Mucosa of descending colon (tissue), 3 donors: ENCODE measurements around the gene PLA2R1. TPM values are rescaled to one million over a fixed set of nuclear protein-coding genes. Genes with fewer than 3 reads are reported as not detected.
A peak's percentile ranks its signal among the peaks of the same experiment; 100 is the strongest.
"Not testable (repeated sequence)": the region's sequence is repeated elsewhere in the genome, so short reads cannot be mapped to it uniquely, and the experiment has no call there.

Experiments used
- ATAC-seq: fragments of 200-7000 bp; cut with Tn5 transposase; one replicate; pipeline ENCODE4 v1.9.1; 2020; ENCODE audit warnings: mild to moderate bottlenecking, moderate library complexity
- DNase-seq, 3 donors: peaks; one replicate each; pipeline ENCODE4 v3.0.0-alpha.2; 2020
- H3K36me3 ChIP-seq: fragments of 200-600 bp; one replicate; pipeline ENCODE4 v1.8.0; 2021; ENCODE audit warnings: low read depth, mild to moderate bottlenecking
- H3K4me1 ChIP-seq: fragments of 200-600 bp; one replicate; pipeline ENCODE4 v1.8.0; 2021; ENCODE audit warnings: low read depth, mild to moderate bottlenecking
- H3K4me3 ChIP-seq: fragments of 200-600 bp; one replicate; pipeline ENCODE4 v1.8.0; 2021; ENCODE audit warnings: mild to moderate bottlenecking
- H3K9me3 ChIP-seq: fragments of 200-600 bp; one replicate; pipeline ENCODE4 v1.8.0; 2021; ENCODE audit warnings: mild to moderate bottlenecking
- CTCF ChIP-seq: fragments of 200-600 bp; IDR thresholded peaks from one replicate; pipeline ENCODE4 v1.8.0; 2022; ENCODE audit warnings: antibody characterized with exemption, mild to moderate bottlenecking
- intact Hi-C, 2 donors: fragments of 100-400 bp; cut with DNase I in 1 of 2; cut with micrococcal nuclease in 1 of 2; formaldehyde crosslinking; loops; one replicate each; pipeline versions ENCODE4 v1.11.0 to v1.11.1; 2022; cut with DNase I, micrococcal nuclease
- total RNA-seq, 3 donors: library from RNA; stranded (reverse); fragmentation: NEBNext Ultra II Directional in 2 of 3; extraction: Animal tissue kit (Norgen Biotek cat#: 25700) in 2 of 3; gene quantifications; one replicate each; pipeline versions ENCODE4 v1.2.1 to v1.2.4, GENCODE V29; 2021 to 2023
- donor health status: DM: no; HTN: no; CAD: no; lungs with moderate emphysema.
- donor health status: DM: no; HTN: no; CAD: no.
- donor health status: DM: no; HTN: yes; CAD: no.

The PLA2R1 gene
- total RNA-seq, 3 donors from 2014 or later: 8.0 to 19.1 (median 11.1) TPM

GRCh38 chr2:159982270-159982669, 80.1 kb downstream of the PLA2R1 start:
- intact Hi-C loops: no loop called here
- ATAC-seq: peak; percentile 38
- no peaks in the 10 kb centered on the region for H3K4me1 ChIP-seq
- H3K4me3 ChIP-seq: no peak overlapping the region
- TF ChIP-seq CTCF: no peak
- H3K36me3 ChIP-seq: no peaks in the 10 kb centered on the region
- DNase-seq: no peak
- H3K9me3 ChIP-seq: no peaks in the 10 kb centered on the region

DNA sequence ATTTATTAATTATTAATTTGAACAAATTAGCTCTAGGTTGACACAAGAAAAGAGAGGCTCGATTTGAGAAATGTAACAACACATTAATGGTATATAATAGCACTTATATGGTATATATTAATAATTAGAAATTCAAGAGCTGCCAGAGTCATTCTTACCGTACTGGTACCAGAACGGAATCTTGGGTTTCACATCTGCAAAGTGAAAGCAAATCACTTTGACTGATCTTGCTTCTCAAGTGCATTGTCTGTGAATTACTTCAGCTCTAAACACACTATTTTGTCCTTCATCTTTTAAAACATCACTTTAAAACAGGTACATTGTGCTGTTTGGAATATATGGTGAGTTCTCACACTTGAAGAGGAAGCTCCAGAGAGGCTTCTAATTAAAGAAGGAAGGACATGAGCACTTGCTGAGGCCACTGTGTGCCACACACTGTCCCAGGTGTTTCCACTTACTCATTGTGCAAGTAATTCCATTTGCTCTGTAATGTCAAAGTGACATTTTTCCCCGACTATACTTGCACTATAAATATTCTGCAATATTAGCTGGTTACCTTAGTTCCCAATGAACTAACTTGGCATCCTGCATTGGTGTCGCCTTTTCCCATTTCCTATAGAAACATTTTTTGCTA, 85.8 kb downstream of the PLA2R1 start:
- Histone ChIP-seq H3K36me3 (no peaks in the 10 kb centered on the region), H3K9me3 (no peaks in the 10 kb centered on the region), H3K4me1 (no peaks in the 10 kb centered on the region), H3K4me3 (no peak overlapping the region)
- ATAC-seq: no peak
- DNase-seq: no peak
- intact Hi-C loops: no loop called here
- no peak for TF ChIP-seq CTCF

DNA sequence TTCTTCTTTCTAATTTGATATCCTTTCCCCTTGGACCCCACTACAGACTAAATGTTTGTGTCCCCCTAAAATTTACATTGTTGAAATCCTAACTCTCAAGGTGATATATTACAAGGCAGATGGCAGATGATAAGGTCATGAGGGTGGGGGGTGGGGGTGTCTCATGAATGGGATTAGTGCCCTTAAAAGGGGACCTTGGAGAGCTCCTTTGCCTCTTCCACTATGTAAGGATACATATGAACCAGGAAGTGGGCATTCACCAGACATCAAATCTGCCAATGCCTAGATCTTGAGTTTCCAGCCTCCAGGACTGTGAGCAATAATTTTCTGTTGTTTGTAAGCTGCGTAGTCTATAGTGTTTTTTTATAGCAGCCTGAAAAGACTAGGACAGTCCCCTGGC, 89.1 kb downstream of the PLA2R1 start:
- TF ChIP-seq CTCF: no peak
- ATAC-seq: no peak
- intact Hi-C loops: no loop called here
- Histone ChIP-seq H3K36me3 (no peaks in the 10 kb centered on the region), H3K9me3 (no peaks in the 10 kb centered on the region), H3K4me3 (no peak overlapping the region), H3K4me1 (no peaks in the 10 kb centered on the region)
- DNase-seq: no peak

GRCh38 chr2:159971365-159972152, 90.9 kb downstream of the PLA2R1 start:
- DNase-seq (no peak), ATAC-seq (peak; percentile 27)
- no peak for TF ChIP-seq CTCF
- Histone ChIP-seq H3K36me3 (no peaks in the 10 kb centered on the region), H3K4me3 (no peak overlapping the region), H3K4me1 (no peaks in the 10 kb centered on the region), H3K9me3 (no peaks in the 10 kb centered on the region)
- intact Hi-C loops: no loop called here

- ATAC-seq, DNase-seq, H3K9me3 ChIP-seq, H3K36me3 ChIP-seq, H3K4me1 ChIP-seq, H3K4me3 ChIP-seq, intact Hi-C loops: not testable (repeated sequence)
Observed at GRCh38 chr2:159970548-159970947, 91.9 kb downstream of the PLA2R1 start.

GRCh38 chr2:159968279-159968900, 94.0 kb downstream of the PLA2R1 start:
- Histone ChIP-seq H3K4me1 (no peaks in the 10 kb centered on the region), H3K4me3 (no peak overlapping the region), H3K9me3 (no peaks in the 10 kb centered on the region), H3K36me3 (no peaks in the 10 kb centered on the region)
- no peak for TF ChIP-seq CTCF
- intact Hi-C loops: no loop called here
- peak; percentile 55 for ATAC-seq
- DNase-seq: peak in 1 of 3 donors; percentile 27
